ENCODE data around the gene LDLRAD4. TPM values are rescaled to one million over a fixed set of nuclear protein-coding genes. Genes with fewer than 3 reads are reported as not detected.

LDLRAD4 gene
- total RNA-seq, 2 experiments from 2014 or later, result 34.3 to 35.7 TPM

- H3K36me3 Mint-ChIP-seq (ENCODE audit: low read depth), result peaks cover 26% of the 10 kb centered on the region
- POLR2A ChIA-PET, result interaction anchor here (1.5 kb wide), 1 partner anchor 18 kb away, joined by 3 read pairs; no protein-coding TSS in a partner anchor
- CTCF ChIA-PET, result no interaction called here
- H3K4me3 Mint-ChIP-seq, result peak overlapping the region; percentile 37
- peak overlapping the region; percentile 37 for H3K27ac Mint-ChIP-seq
- H3K9me3 Mint-ChIP-seq (ENCODE audit: insufficient read depth), result peaks cover 7% of the 10 kb centered on the region
- peaks cover 59% of the 10 kb centered on the region for H3K4me1 Mint-ChIP-seq (ENCODE audit: low read depth)
- no peak for ATAC-seq
- no peaks in the 10 kb centered on the region for H3K27me3 Mint-ChIP-seq (ENCODE audit: low read depth)
- DNase-seq, result no peak
Observed at GRCh38 chr18:13456736-13457271, 238.2 kb downstream of the LDLRAD4 start.

- ChIA-PET CTCF (no interaction called here), POLR2A (no interaction called here)
- Mint-ChIP-seq H3K27ac (no peak overlapping the region), H3K4me1 (ENCODE audit: low read depth) (peaks cover 59% of the 10 kb centered on the region), H3K4me3 (no peak overlapping the region), H3K27me3 (ENCODE audit: low read depth) (no peaks in the 10 kb centered on the region), H3K9me3 (ENCODE audit: insufficient read depth) (peaks cover 7% of the 10 kb centered on the region), H3K36me3 (ENCODE audit: low read depth) (peaks cover 26% of the 10 kb centered on the region)
- ATAC-seq, result no peak
- no peak for DNase-seq
Observed at GRCh38 chr18:13457327-13457726, 238.8 kb downstream of the LDLRAD4 start.

- Mint-ChIP-seq H3K4me1 (ENCODE audit: low read depth) (peaks cover 77% of the 10 kb centered on the region), H3K9me3 (ENCODE audit: insufficient read depth) (peaks cover 7% of the 10 kb centered on the region), H3K27ac (peak overlapping the region; percentile 10), H3K27me3 (ENCODE audit: low read depth) (no peaks in the 10 kb centered on the region), H3K36me3 (ENCODE audit: low read depth) (peaks cover 37% of the 10 kb centered on the region), H3K4me3 (no peak overlapping the region)
- CTCF ChIA-PET, result no interaction called here
- no peak for ATAC-seq
- POLR2A ChIA-PET, result no interaction called here
- DNase-seq, result no peak
Observed at GRCh38 chr18:13460946-13461345, 242.4 kb downstream of the LDLRAD4 start.

DNA sequence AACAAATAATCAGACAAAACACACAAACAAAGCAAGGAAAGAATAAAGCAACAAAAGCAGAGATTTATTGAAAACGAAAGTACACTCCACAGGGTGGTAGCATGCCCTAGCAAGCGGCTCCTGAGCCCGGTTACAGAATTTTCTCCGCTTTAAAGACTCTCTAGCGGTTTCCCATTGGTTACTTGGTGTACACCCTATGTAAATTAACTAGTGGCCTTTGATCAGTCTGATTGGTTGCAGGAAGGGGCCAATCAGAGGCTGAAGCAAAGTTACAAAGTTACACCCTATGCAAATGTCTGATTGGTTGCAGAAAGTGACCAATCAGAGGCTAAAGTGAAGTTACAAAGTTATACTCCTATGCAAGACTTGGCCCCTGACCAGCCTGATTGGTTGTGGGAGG lies 242.9 kb downstream of the LDLRAD4 start:
- no peaks in the 10 kb centered on the region for H3K27me3 Mint-ChIP-seq (ENCODE audit: low read depth)
- ChIA-PET CTCF (no interaction called here), POLR2A (no interaction called here)
- DNase-seq, result no peak
- H3K27ac Mint-ChIP-seq, result peak overlapping the region; percentile 10
- peaks cover 9% of the 10 kb centered on the region for H3K9me3 Mint-ChIP-seq (ENCODE audit: insufficient read depth)
- H3K4me1 Mint-ChIP-seq (ENCODE audit: low read depth), result peaks cover 75% of the 10 kb centered on the region
- H3K36me3 Mint-ChIP-seq (ENCODE audit: low read depth), result peaks cover 40% of the 10 kb centered on the region
- H3K4me3 Mint-ChIP-seq, result no peak overlapping the region
- no peak for ATAC-seq

DNA sequence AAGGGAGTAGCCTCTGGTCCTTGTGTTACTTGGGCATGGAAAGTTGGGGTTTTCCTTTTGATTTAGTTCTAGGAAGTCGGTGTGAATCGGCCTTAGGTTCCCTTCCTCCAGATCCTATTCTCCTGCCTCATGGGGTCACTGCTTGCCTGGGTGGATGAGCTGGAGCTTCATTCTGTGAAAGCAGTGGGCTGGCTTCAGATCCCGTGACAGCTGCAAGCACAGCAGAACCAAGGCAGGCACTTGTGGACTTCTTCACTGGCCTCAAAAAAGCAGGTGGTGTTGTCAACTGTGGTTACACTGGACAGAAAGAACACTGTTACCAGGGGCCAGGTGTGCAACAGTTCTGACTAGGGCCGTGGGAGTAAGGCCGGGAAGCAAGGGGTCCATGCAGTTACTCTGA lies 243.4 kb downstream of the LDLRAD4 start:
- Mint-ChIP-seq H3K27ac (no peak overlapping the region), H3K4me3 (no peak overlapping the region), H3K4me1 (ENCODE audit: low read depth) (peaks cover 77% of the 10 kb centered on the region), H3K36me3 (ENCODE audit: low read depth) (peaks cover 43% of the 10 kb centered on the region), H3K27me3 (ENCODE audit: low read depth) (no peaks in the 10 kb centered on the region), H3K9me3 (ENCODE audit: insufficient read depth) (peaks cover 14% of the 10 kb centered on the region)
- CTCF ChIA-PET, result no interaction called here
- POLR2A ChIA-PET, result no interaction called here
- DNase-seq, result no peak
- no peak for ATAC-seq

GRCh38 chr18:13462686-13463085 lies 244.1 kb downstream of the LDLRAD4 start:
- ChIA-PET POLR2A (interaction anchor here (1.3 kb wide), 1 partner anchor 149 kb away, joined by 6 read pairs; no protein-coding TSS in a partner anchor), CTCF (interaction anchor here (1.7 to 2.6 kb wide), 3 partner anchors 87 to 246 kb away, joined by 4 to 14 read pairs (median 9); no protein-coding TSS in a partner anchor)
- Mint-ChIP-seq H3K4me1 (ENCODE audit: low read depth) (peaks cover 74% of the 10 kb centered on the region), H3K9me3 (ENCODE audit: insufficient read depth) (peaks cover 18% of the 10 kb centered on the region), H3K4me3 (no peak overlapping the region), H3K36me3 (ENCODE audit: low read depth) (peaks cover 44% of the 10 kb centered on the region), H3K27me3 (ENCODE audit: low read depth) (no peaks in the 10 kb centered on the region), H3K27ac (peak overlapping the region; percentile 39)
- no peak for DNase-seq
- no peak for ATAC-seq

- H3K27ac Mint-ChIP-seq, result peak overlapping the region; percentile 48
- ChIA-PET CTCF (interaction anchor here (0.8 to 2.6 kb wide), 6 partner anchors 8 to 247 kb away, joined by 3 to 14 read pairs (median 4); no protein-coding TSS in a partner anchor), POLR2A (interaction anchor here (0.7 to 1.6 kb wide), 5 partner anchors 8 to 151 kb away, joined by 3 to 6 read pairs (median 4); no protein-coding TSS in a partner anchor)
- H3K9me3 Mint-ChIP-seq (ENCODE audit: insufficient read depth), result peaks cover 16% of the 10 kb centered on the region
- H3K4me1 Mint-ChIP-seq (ENCODE audit: low read depth), result peaks cover 70% of the 10 kb centered on the region
- peaks cover 39% of the 10 kb centered on the region for H3K36me3 Mint-ChIP-seq (ENCODE audit: low read depth)
- DNase-seq, result no peak
- ATAC-seq, result no peak
- H3K4me3 Mint-ChIP-seq, result no peak overlapping the region
- H3K27me3 Mint-ChIP-seq (ENCODE audit: low read depth), result no peaks in the 10 kb centered on the region
Observed at GRCh38 chr18:13463526-13464210, 245.1 kb downstream of the LDLRAD4 start.

- ATAC-seq (peak; percentile 94), DNase-seq (peak; percentile 85)
- Mint-ChIP-seq H3K27me3 (ENCODE audit: low read depth) (no peaks in the 10 kb centered on the region), H3K9me3 (ENCODE audit: insufficient read depth) (peaks cover 16% of the 10 kb centered on the region), H3K27ac (peak overlapping the region; percentile 93), H3K36me3 (ENCODE audit: low read depth) (peaks cover 43% of the 10 kb centered on the region), H3K4me3 (peak overlapping the region; percentile 82), H3K4me1 (ENCODE audit: low read depth) (peaks cover 77% of the 10 kb centered on the region)
- ChIA-PET POLR2A (interaction anchor here (0.7 to 1.6 kb wide), 5 partner anchors 9 to 150 kb away, joined by 3 to 5 read pairs (median 4); no protein-coding TSS in a partner anchor), CTCF (interaction anchor here (0.6 to 2.6 kb wide), 7 partner anchors 9 to 248 kb away, joined by 3 to 14 read pairs (median 4); no protein-coding TSS in a partner anchor)
Observed at GRCh38 chr18:13464432-13465123, 246.0 kb downstream of the LDLRAD4 start.

DNA sequence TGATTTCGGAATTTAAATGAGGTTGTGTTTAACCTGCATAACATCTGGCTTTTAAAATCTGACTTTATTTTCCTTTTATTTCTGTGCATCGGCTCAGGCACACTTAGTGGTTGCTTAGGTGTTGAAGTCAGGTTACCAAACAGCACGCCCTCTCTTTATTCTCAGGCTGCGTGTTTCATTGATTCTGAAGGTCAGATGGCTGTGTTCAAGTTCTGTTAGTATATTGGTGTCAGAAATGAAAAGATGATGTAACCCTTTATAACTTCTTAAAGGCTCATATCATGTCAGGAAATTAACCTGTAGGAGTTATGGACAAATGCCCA lies 246.5 kb downstream of the LDLRAD4 start:
- peak overlapping the region; percentile 82 for H3K4me3 Mint-ChIP-seq
- H3K27me3 Mint-ChIP-seq (ENCODE audit: low read depth), result no peaks in the 10 kb centered on the region
- H3K4me1 Mint-ChIP-seq (ENCODE audit: low read depth), result peaks cover 80% of the 10 kb centered on the region
- peaks cover 41% of the 10 kb centered on the region for H3K36me3 Mint-ChIP-seq (ENCODE audit: low read depth)
- DNase-seq, result no peak
- CTCF ChIA-PET, result interaction anchor here (0.6 to 2.6 kb wide), 2 partner anchors 90 to 147 kb away, joined by 3 to 9 read pairs; no protein-coding TSS in a partner anchor
- peak; percentile 53 for ATAC-seq
- peaks cover 16% of the 10 kb centered on the region for H3K9me3 Mint-ChIP-seq (ENCODE audit: insufficient read depth)
- POLR2A ChIA-PET, result interaction anchor here (0.8 to 1.6 kb wide), 3 partner anchors 27 to 147 kb away, joined by 3 to 5 read pairs (median 4); no protein-coding TSS in a partner anchor
- peak overlapping the region; percentile 93 for H3K27ac Mint-ChIP-seq

GRCh38 chr18:13465476-13465875 lies 246.9 kb downstream of the LDLRAD4 start:
- peak; percentile 18 for ATAC-seq
- CTCF ChIA-PET, result interaction anchor here (0.6 to 2.6 kb wide), 2 partner anchors 90 to 147 kb away, joined by 3 to 9 read pairs; no protein-coding TSS in a partner anchor

GRCh38 chr18:13470516-13471197 lies 252.1 kb downstream of the LDLRAD4 start:
- no peak overlapping the region for H3K4me3 Mint-ChIP-seq
- no peaks in the 10 kb centered on the region for H3K27me3 Mint-ChIP-seq (ENCODE audit: low read depth)
- H3K9me3 Mint-ChIP-seq (ENCODE audit: insufficient read depth), result peaks cover 16% of the 10 kb centered on the region
- H3K36me3 Mint-ChIP-seq (ENCODE audit: low read depth), result peaks cover 65% of the 10 kb centered on the region
- DNase-seq (no peak), ATAC-seq (no peak)
- H3K4me1 Mint-ChIP-seq (ENCODE audit: low read depth), result peaks cover 62% of the 10 kb centered on the region
- POLR2A ChIA-PET, result no interaction called here
- CTCF ChIA-PET, result no interaction called here
- H3K27ac Mint-ChIP-seq, result peak overlapping the region; percentile 53

More at GRCh38 chr18:13465476-13465875, 246.9 kb downstream of the LDLRAD4 start:
- H3K27ac Mint-ChIP-seq, result peak overlapping the region; percentile 93
- peaks cover 44% of the 10 kb centered on the region for H3K36me3 Mint-ChIP-seq (ENCODE audit: low read depth)
- H3K4me3 Mint-ChIP-seq, result peak overlapping the region; percentile 82
- POLR2A ChIA-PET, result interaction anchor here (0.8 to 1.6 kb wide), 2 partner anchors 28 to 147 kb away, joined by 3 to 4 read pairs; no protein-coding TSS in a partner anchor
- H3K4me1 Mint-ChIP-seq (ENCODE audit: low read depth), result peaks cover 82% of the 10 kb centered on the region
- no peak for DNase-seq
- no peaks in the 10 kb centered on the region for H3K27me3 Mint-ChIP-seq (ENCODE audit: low read depth)
- H3K9me3 Mint-ChIP-seq (ENCODE audit: insufficient read depth), result peaks cover 16% of the 10 kb centered on the region

Measured in activated CD8-positive, alpha-beta T cell treated with anti-CD3 and anti-CD28 coated beads, Interleukin-2, amount 10 ng/mL, durations not matched to agents 7 days and 5 days (primary cell).